Spleen (tissue), 7 donors: ENCODE results near the gene SCGB1A1.

ENCODE experiments used
- POLR2A ChIP-seq, 3 donors: fragments of 450-650 bp; IDR thresholded peaks; one replicate each; pipeline ENCODE4 v1.5.1; 2017; ENCODE audit warnings: antibody characterized with exemption in 3 of 3, mild to moderate bottlenecking in 1 of 3
- POLR2AphosphoS5 ChIP-seq, 3 donors: sonication (generic); formaldehyde crosslinking; IDR thresholded peaks; one replicate each; pipeline ENCODE4 v1.5.1; 2017; ENCODE audit warnings: antibody characterized with exemption in 3 of 3
- TF ChIP-seq, protein P1 (sequence below), 11 experiments: fragments of 200-600 bp in 7 of 11; fragments of 450-650 bp in 4 of 11; sonication (generic) in 4 of 11; IDR thresholded peaks in 8 of 11; conservative IDR thresholded peaks in 3 of 11; 1 replicate in 7 of 11; 2 replicates in 4 of 11; pipeline versions ENCODE4 v1.4.0 to v1.8.0; 2016 to 2021; ENCODE audit warnings: antibody characterized with exemption in 11 of 11, inconsistent platforms in 4 of 11, mild to moderate bottlenecking in 1 of 11
- donor health status: DM: no; HTN: no; CAD: no; lungs with moderate emphysema.
- donor health status: DM: no; HTN: no; CAD: no.
- donor health status: DM: no; HTN: no; CAD: no.

DNA sequence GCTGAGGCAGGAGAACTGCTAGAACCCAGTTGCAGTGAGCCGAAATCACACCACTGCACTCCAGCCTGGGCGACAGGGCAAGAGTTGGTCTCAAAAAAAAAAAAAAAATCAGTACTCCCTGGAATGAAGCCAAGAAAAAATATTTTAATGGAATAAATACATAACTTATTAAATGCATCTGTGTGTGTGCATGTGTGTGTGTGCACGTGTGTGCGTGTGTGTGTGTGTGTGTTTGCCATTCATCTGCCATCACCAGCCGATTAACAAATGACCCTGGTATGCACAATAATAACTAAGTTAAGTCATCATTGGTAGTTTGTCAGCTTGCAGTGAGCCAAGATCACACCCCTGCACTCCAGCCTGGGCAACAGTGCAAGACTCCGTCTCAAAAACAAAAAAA lies 35.0 kb upstream of the SCGB1A1 start:
- TF ChIP-seq, protein P1, sequence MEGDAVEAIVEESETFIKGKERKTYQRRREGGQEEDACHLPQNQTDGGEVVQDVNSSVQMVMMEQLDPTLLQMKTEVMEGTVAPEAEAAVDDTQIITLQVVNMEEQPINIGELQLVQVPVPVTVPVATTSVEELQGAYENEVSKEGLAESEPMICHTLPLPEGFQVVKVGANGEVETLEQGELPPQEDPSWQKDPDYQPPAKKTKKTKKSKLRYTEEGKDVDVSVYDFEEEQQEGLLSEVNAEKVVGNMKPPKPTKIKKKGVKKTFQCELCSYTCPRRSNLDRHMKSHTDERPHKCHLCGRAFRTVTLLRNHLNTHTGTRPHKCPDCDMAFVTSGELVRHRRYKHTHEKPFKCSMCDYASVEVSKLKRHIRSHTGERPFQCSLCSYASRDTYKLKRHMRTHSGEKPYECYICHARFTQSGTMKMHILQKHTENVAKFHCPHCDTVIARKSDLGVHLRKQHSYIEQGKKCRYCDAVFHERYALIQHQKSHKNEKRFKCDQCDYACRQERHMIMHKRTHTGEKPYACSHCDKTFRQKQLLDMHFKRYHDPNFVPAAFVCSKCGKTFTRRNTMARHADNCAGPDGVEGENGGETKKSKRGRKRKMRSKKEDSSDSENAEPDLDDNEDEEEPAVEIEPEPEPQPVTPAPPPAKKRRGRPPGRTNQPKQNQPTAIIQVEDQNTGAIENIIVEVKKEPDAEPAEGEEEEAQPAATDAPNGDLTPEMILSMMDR (IDR thresholded peaks at IDR 0.05 in 8 of 11, conservative IDR thresholded peaks at IDR 0.05 in 3 of 11) = no peak
- TF ChIP-seq POLR2A (IDR thresholded peaks at IDR 0.05) (no peak), POLR2AphosphoS5 (IDR thresholded peaks at IDR 0.05) (no peak)
